Stimulated activated CD4-positive, alpha-beta T cell treated with anti-CD3 and anti-CD28 coated beads, TNF-alpha, amount 100 ng/mL, for 24 hours (primary cell): ENCODE results near the gene PIP4K2A.

Experiments
- DNase-seq, 3 experiments: peaks; one replicate each; pipeline ENCODE4 v3.0.0-alpha.2; 2020; ENCODE audit warnings: low read depth in 3 of 3

The PIP4K2A gene

DNA sequence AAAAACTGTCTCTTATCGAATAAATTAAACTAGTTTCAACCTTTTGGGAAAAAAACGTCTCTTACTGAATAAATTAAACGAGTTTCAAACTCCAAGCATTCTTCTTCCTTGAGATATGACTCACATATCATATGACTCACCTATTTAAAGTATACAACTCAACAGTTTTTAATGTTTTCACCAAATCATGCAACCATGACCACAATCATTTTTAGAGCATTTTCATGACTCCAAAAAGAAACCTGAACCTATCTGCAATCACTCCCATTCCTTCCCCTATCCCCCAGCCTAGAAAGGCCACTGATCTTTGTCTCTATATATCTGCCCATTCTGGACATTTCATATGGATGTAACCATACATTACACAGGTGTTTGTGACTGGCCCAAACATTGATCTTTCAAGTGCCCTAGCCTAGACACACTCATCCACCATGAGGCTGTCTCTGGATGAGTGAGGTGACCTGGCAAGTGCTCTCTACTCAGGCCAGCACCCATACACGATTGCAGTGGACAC, 115.3 kb downstream of the PIP4K2A start:
- DNase-seq = no peak

DNA sequence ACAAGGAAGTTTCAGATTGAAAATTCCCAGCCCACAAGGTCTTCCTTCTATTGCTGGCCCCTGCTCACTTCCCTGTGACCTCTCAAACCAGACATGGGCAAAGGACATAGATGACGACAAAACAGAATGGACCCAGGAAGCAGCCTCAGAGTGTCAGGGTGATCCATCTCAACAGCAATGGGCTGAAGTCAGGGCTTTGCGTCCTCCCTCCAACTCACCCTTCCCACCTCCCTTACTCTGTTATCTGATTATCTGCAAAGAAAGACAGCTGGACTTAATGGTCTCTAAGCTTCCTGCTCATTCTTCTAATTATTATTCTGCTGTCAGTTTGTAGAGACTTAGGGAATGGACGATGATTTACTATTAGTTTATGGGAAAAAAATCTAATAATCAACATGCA, 115.9 kb downstream of the PIP4K2A start:
- DNase-seq = no peak

DNA sequence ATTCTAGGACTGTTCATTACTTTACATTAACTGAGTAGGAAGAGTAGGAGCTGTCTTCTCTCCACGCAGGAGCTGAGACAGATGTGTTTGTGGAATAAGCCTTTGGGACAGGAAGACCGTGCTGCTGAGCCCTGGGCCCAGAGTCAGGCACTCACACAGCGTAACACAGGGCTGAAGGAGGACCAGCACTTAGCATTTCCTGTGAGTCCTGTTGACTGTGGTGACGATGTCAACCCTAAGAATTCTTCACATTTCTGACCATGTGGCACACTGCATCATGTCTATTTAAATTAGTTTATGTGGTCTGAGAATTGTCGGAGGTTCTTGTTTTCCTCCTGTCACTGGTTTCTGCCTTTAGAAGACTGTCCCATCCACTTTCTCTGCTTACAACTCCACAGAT, 117.2 kb downstream of the PIP4K2A start:
- DNase-seq = no peak

GRCh38 chr10:22593636-22594198, 120.7 kb downstream of the PIP4K2A start:
- DNase-seq = no peak

DNA sequence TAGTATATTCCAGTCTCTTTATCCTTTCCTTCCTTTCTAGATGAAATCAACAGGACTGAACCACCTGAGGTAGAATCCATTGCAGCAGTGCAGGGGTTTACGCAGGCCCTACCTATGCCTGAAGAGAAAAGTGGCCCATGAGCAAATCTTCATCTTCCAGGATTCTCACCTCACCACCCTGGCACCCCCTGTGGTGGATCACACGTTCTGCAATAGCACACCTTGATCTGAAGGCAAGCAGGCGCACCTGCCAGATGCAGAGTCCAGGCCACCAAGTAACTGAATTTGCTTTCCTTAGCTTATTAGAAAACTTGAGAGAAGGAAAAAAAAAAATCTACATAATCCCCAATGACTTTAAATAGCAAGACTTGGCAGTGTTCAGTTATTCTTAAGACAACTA, 121.4 kb downstream of the PIP4K2A start:
- DNase-seq = no peak

- DNase-seq = no peak
Observed at GRCh38 chr10:22589851-22590514, 124.4 kb downstream of the PIP4K2A start.

- DNase-seq = no peak
Observed at GRCh38 chr10:22588462-22588861, 125.9 kb downstream of the PIP4K2A start.

DNA sequence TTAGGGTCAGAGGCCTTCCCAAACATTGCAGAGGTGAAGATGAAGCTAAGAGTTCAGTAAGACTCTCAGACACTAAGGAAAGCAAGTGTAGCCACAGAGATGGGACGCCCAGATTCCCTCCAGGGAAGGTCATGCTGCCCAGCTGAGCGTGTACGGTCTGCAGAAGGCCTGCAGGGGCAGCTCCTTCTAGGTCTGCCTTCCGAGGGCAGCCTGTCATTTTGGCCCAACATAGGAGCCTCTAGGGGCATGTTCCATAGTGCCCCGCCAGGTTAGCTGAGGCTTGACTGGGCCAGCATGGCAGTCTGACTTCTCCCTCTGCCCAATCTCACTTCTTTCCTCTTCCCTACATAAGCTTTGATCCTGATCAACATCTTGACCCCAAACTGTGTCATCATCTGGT, 130.7 kb downstream of the PIP4K2A start:
- no peak for DNase-seq

GRCh38 chr10:22581461-22581860, 132.9 kb downstream of the PIP4K2A start:
- DNase-seq = no peak

DNA sequence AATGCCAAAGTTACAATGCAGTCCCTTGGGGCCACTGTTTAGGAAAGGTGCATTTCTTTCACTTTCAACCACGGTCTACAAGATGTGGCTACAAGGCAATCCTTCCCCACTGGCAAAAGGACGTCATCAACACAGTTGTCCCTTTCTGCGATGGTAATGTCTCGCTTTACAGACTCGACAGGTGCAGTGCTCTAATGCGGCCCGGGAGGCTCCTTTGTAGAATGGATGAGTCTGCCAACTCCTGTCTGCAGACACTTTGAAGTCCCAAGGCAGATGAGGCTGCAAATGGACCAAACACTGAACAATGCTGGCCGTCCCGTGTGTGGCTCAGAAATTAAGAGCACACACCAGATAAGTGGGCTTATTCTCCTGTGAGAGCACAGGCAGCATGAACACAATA, 133.7 kb downstream of the PIP4K2A start:
- DNase-seq = no peak

GRCh38 chr10:22579826-22580225, 134.6 kb downstream of the PIP4K2A start:
- no peak for DNase-seq

- peak in 1 of 3 experiments; percentile 6 for DNase-seq
Observed at GRCh38 chr10:22573820-22574569, 140.4 kb downstream of the PIP4K2A start.

DNA sequence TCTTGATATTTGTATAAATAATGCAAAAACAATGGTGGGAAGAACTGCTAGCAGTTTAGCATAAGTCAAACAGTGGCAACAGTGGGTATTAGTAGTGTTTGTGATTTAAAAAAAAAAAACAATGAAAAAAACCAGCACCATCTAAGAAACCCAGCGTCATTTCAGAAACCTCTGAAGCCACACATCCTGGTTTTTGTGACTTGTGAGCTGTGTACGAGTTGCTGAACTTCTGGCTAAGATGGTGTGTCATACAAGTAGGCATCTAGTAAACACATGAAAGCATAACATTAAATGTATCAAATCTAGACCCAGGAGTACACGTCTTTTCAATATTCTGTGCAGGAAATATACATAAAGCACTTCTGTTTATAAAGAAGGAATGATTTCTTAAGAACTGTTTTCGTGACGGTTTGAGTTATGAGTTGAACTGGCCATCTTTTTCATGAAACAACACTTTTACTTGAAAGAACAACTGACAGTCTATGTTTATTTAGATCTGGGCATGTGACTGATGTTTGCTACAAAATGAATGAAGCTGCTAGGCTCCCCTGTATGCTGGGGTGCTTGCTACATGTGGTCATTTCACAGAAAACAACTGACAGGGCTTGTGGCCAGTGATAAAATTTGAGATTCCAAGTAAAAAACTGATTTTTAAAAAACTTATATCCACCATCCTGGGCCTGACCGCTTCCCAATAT, 143.5 kb downstream of the PIP4K2A start:
- no peak for DNase-seq

GRCh38 chr10:22570234-22570633, 144.1 kb downstream of the PIP4K2A start:
- no peak for DNase-seq

GRCh38 chr10:22568928-22569327, 145.4 kb downstream of the PIP4K2A start:
- DNase-seq = no peak

GRCh38 chr10:22564060-22564459, 150.3 kb downstream of the PIP4K2A start:
- DNase-seq = no peak

DNA sequence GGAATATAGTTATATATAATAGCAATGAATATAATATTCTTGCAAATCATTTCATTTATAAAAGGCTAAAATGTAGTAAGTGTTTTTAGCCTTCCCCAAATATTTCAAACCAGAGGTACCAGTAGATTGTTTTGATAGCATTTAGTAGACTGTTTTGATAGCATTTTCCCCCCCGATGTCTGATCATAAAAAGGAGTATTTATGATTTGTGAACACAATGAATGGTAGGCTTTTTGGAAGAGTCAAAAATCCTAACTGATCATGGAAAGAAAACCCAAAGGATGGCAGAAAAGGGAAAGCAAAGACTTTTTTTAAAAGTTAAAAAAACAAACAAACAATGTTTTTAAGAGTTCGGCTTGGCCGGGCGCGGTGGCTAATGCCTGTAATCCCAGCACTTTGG, 152.5 kb downstream of the PIP4K2A start:
- no peak for DNase-seq

DNA sequence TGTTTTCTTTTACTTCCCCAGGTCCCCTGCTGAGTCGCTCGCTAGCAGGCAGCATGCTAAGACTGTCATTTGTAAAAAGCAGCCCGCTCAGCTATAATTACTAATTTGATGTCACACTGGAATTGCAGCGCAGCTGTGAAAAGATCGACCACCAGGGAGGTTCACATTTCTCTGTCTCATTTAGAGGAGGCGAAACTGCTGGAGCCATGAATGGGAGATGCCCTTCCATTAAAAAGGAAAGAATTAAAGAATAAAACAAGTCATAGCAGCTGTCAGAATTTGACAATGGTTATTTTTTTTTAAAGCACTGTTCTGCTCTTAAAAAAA, 153.5 kb downstream of the PIP4K2A start:
- no peak for DNase-seq

DNA sequence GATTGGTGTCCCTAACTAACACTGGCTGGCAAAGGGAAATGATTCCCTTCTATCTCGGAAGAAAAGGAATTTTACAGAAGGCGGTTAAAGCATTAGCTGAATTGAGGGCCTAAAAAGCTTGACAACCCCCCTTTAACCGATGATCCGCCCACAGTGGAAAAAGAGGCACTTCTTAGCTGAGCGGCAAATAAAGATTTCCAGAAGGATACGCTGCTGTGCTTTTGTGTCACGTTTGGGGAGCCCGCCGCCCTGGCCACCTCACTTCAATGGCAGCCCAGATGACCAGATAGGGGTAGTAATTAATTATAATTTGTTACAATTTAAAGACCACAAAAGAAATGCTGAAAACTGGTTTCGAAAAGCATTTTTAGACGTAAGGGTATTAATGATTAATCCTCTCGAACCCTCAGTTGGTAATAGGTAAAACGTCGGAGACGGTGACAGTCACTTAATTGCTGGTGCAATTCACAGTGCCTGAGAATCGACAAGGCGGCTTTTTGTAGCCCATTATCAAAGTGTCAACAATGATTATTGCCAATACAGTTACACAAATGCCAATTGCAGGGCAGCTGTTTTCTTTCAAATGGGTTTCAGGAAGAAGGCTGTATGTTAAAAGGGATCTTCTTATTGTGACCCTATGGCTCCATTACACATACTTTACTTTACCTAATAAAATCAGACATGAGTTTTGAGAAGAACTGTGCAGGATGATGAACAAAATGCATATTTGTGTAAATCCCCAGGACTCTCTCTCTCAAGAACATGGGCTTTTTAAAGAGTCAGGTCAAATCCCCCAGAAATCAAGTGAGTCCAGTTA, 154.1 kb downstream of the PIP4K2A start:
- no peak for DNase-seq

DNA sequence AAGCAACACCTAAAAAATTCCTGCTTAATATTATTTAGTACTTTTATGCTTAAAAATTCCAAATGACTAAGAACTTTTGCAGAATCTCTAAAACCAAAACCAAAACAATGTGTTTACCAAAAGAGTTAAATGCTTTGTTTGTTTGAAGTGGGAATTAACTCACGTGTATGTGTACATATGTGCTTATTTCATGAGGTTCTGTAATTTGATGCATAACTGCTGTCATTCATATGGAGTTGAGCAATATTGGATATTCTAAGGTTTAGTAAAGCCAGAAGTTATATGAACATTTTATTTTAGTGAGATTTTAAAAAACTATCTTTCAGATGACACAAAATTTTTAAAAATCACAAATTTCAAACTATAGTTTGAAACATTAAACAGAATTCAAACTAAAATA, 157.1 kb downstream of the PIP4K2A start:
- DNase-seq = no peak

GRCh38 chr10:22556774-22557173, 157.6 kb downstream of the PIP4K2A start:
- DNase-seq = no peak
